GM23338 (cell line): Measurements from ENCODE around the gene CACNB2. TPM values are rescaled to one million over a fixed set of nuclear protein-coding genes. Genes with fewer than 3 reads are reported as not detected.

ENCODE experiments used
- ATAC-seq: fragments of 200-7000 bp; cut with Tn5 transposase; 3 replicates; pipeline ENCODE4 v1.9.1; 2020
- DNase-seq: peaks from one replicate; pipeline ENCODE4 v3.0.0-alpha.2; 2015; ENCODE audit warnings: low spot score
- H2AFZ ChIP-seq: fragments of 200-600 bp; sonication (generic); 2 replicates; pipeline ENCODE4 v1.8.0; 2016; ENCODE audit warnings: antibody characterized with exemption, mild to moderate bottlenecking, moderate library complexity
- H3F3A ChIP-seq: fragments of 200-600 bp; sonication (generic); replicated peaks from 2 replicates; pipeline ENCODE4 v1.8.0; 2017; ENCODE audit warnings: antibody characterized with exemption, mixed run types, low read depth
- H3K27ac ChIP-seq: fragments of 200-600 bp; sonication (generic); 2 replicates; pipeline ENCODE4 v1.6.1; 2016; ENCODE audit warnings: low read depth
- H3K27me3 ChIP-seq: fragments of 200-600 bp; sonication (generic); 2 replicates; pipeline ENCODE4 v1.8.0; 2016; ENCODE audit warnings: mild to moderate bottlenecking, mixed run types, moderate library complexity; ENCODE audit not compliant: insufficient read depth
- H3K36me3 ChIP-seq: fragments of 200-600 bp; sonication (generic); 2 replicates; pipeline ENCODE4 v1.8.0; 2016; ENCODE audit warnings: mild to moderate bottlenecking; ENCODE audit not compliant: insufficient read depth
- H3K4me1 ChIP-seq: fragments of 200-600 bp; sonication (generic); 2 replicates; pipeline ENCODE4 v1.8.0; 2016; ENCODE audit warnings: mild to moderate bottlenecking, moderate library complexity; ENCODE audit not compliant: insufficient read depth
- H3K4me2 ChIP-seq: fragments of 200-600 bp; sonication (generic); 2 replicates; pipeline ENCODE4 v1.7.1; 2017; ENCODE audit warnings: mixed run types
- H3K4me3 ChIP-seq: fragments of 200-600 bp; sonication (generic); 2 replicates; pipeline ENCODE4 v1.6.1; 2016; ENCODE audit warnings: mixed run types
- H3K79me2 ChIP-seq: fragments of 200-600 bp; sonication (generic); replicated peaks from 2 replicates; pipeline ENCODE4 v1.8.0; 2017; ENCODE audit warnings: mild to moderate bottlenecking; ENCODE audit not compliant: insufficient read depth
- H3K9me2 ChIP-seq: fragments of 200-600 bp; sonication (generic); 2 replicates; pipeline ENCODE4 v1.8.0; 2017; ENCODE audit not compliant: insufficient read depth
- H4K20me1 ChIP-seq: fragments of 200-600 bp; sonication (generic); replicated peaks from 2 replicates; pipeline ENCODE4 v1.8.0; 2017; ENCODE audit warnings: mild to moderate bottlenecking; ENCODE audit not compliant: insufficient read depth
- H3K27ac Mint-ChIP-seq: 2 replicates; pipeline ENCODE4 v1.8.0; 2020; ENCODE audit warnings: inconsistent platforms, mild to moderate bottlenecking, moderate library complexity, mixed read lengths
- H3K27me3 Mint-ChIP-seq: 3 replicates; pipeline ENCODE4 v1.8.0; 2022; ENCODE audit warnings: low read depth, mild to moderate bottlenecking, moderate library complexity, mixed read lengths, inconsistent platforms; ENCODE audit not compliant: insufficient read depth, poor library complexity
- H3K36me3 Mint-ChIP-seq: 3 replicates; pipeline ENCODE4 v1.8.0; 2021; ENCODE audit warnings: low read depth, mild to moderate bottlenecking, inconsistent platforms, moderate library complexity, mixed read lengths
- H3K4me1 Mint-ChIP-seq: 3 replicates; pipeline ENCODE4 v1.8.0; 2020; ENCODE audit warnings: mild to moderate bottlenecking, inconsistent platforms, mixed read lengths
- H3K4me3 Mint-ChIP-seq: 3 replicates; pipeline ENCODE4 v1.8.0; 2021; ENCODE audit warnings: moderate library complexity, mild to moderate bottlenecking, inconsistent platforms, mixed read lengths
- H3K9me3 Mint-ChIP-seq: 3 replicates; pipeline ENCODE4 v1.8.0; 2020; ENCODE audit warnings: moderate library complexity, mild to moderate bottlenecking, inconsistent platforms, mixed read lengths
- CREB1 ChIP-seq: fragments of 250-450 bp; sonication (Bioruptor Pico); IDR thresholded peaks from 2 replicates; pipeline ENCODE4 v1.5.0; 2020; ENCODE audit warnings: low read depth, mild to moderate bottlenecking, moderate library complexity
- CTCF ChIP-seq, 2 experiments: fragments of 200-600 bp in 1 of 2; sonication (generic) in 1 of 2; conservative IDR thresholded peaks; 2 replicates each; pipeline versions ENCODE4 v1.5.1 to v1.6.1; 2016 to 2017; ENCODE audit warnings: antibody characterized with exemption in 2 of 2, low read depth in 2 of 2, mild to moderate bottlenecking in 2 of 2, moderate library complexity in 1 of 2
- ETS1 ChIP-seq: IDR thresholded peaks from 2 replicates; pipeline ENCODE4 v1.6.1; 2016; ENCODE audit warnings: antibody characterized with exemption
- EZH2 ChIP-seq: fragments of 200-600 bp; sonication (generic); IDR thresholded peaks from one replicate; pipeline ENCODE4 v1.8.0; 2017; ENCODE audit warnings: antibody characterized with exemption, mild to moderate bottlenecking, low read depth; ENCODE audit not compliant: unreplicated experiment
- EZH2phosphoT487 ChIP-seq: fragments of 200-600 bp; sonication (generic); IDR thresholded peaks from one replicate; pipeline ENCODE4 v1.8.1; 2018; ENCODE audit warnings: antibody characterized with exemption; ENCODE audit not compliant: unreplicated experiment
- POLR2AphosphoS5 ChIP-seq: IDR thresholded peaks from 2 replicates; pipeline ENCODE4 v1.6.1; 2016; ENCODE audit warnings: antibody characterized with exemption, low read depth
- STAT1 ChIP-seq: IDR thresholded peaks from one replicate; pipeline ENCODE4 v1.6.1; 2016; ENCODE audit warnings: antibody characterized with exemption; ENCODE audit not compliant: unreplicated experiment
- ZNF331 ChIP-seq: fragments of 250-450 bp; sonication (Bioruptor Pico); IDR thresholded peaks from 2 replicates; pipeline ENCODE4 v1.5.0; 2020; ENCODE audit warnings: low read depth, mild to moderate bottlenecking, moderate library complexity
- ZNF462 ChIP-seq: fragments of 250-450 bp; sonication (Bioruptor Pico); IDR thresholded peaks from 2 replicates; pipeline ENCODE4 v1.5.0; 2020; ENCODE audit warnings: mild to moderate bottlenecking, moderate library complexity
- polyA plus RNA-seq: library from polyadenylated mRNA; unstranded; fragments of >200 nt; fragmentation: Nextera tagmentation; extraction: Ambion mirVana; gene quantifications from 2 replicates; pipeline ENCODE4 v1.2.1, GENCODE V29; 2016
- total RNA-seq: library from RNA; depleted of rRNA; stranded (reverse); fragments of >200 nt; shearing (Covaris generic); gene quantifications from 2 replicates; pipeline ENCODE4 v1.2.3, GENCODE V29; 2014

Gene CACNB2
- total and polyA plus RNA-seq, 2 experiments from 2014 or later = 5.0 to 5.9 TPM

- Histone ChIP-seq H3K9me2 (no peaks in the 10 kb centered on the region), H3K27ac (no peak overlapping the region), H3F3A (no peaks in the 10 kb centered on the region), H3K4me1 (no peaks in the 10 kb centered on the region), H3K4me2 (no peak overlapping the region), H3K79me2 (no peaks in the 10 kb centered on the region), H3K4me3 (no peak overlapping the region), H3K27me3 (no peaks in the 10 kb centered on the region), H3K36me3 (no peaks in the 10 kb centered on the region), H4K20me1 (no peaks in the 10 kb centered on the region), H2AFZ (no peak overlapping the region)
- H3K27me3 Mint-ChIP-seq = no peaks in the 10 kb centered on the region
- DNase-seq (no peak), ATAC-seq (no peak)
- no peaks in the 10 kb centered on the region for H3K36me3 Mint-ChIP-seq
- no peak overlapping the region for H3K4me3 Mint-ChIP-seq
- H3K4me1 Mint-ChIP-seq = peaks cover 2% of the 10 kb centered on the region; the same call in 2 of the 3 replicates
- no peaks in the 10 kb centered on the region for H3K9me3 Mint-ChIP-seq
- TF ChIP-seq ETS1 = no peak
- no peak for TF ChIP-seq EZH2
- H3K27ac Mint-ChIP-seq = no peak overlapping the region
These were observed 111.9 kb downstream of the CACNB2 start for GRCh38 chr10:18252086-18252485.

- Histone ChIP-seq H3F3A (no peaks in the 10 kb centered on the region), H3K79me2 (no peaks in the 10 kb centered on the region), H3K36me3 (no peaks in the 10 kb centered on the region), H4K20me1 (no peaks in the 10 kb centered on the region), H3K27ac (no peak overlapping the region), H3K4me2 (no peak overlapping the region), H3K4me1 (no peaks in the 10 kb centered on the region), H2AFZ (no peak overlapping the region), H3K4me3 (no peak overlapping the region), H3K9me2 (no peaks in the 10 kb centered on the region), H3K27me3 (no peaks in the 10 kb centered on the region)
- H3K27ac Mint-ChIP-seq = no peak overlapping the region
- H3K27me3 Mint-ChIP-seq = no peaks in the 10 kb centered on the region
- no peak for DNase-seq
- no peak overlapping the region for H3K4me3 Mint-ChIP-seq
- no peaks in the 10 kb centered on the region for H3K9me3 Mint-ChIP-seq
- no peaks in the 10 kb centered on the region for H3K4me1 Mint-ChIP-seq
- H3K36me3 Mint-ChIP-seq = no peaks in the 10 kb centered on the region
- ATAC-seq = no peak
- no peak for TF ChIP-seq EZH2phosphoT487
- TF ChIP-seq POLR2AphosphoS5 = no peak
- no peak for TF ChIP-seq ZNF331 (CRISPR knock-in tag)
- no peak for TF ChIP-seq CREB1 (CRISPR knock-in tag)
- TF ChIP-seq ETS1 = no peak
- TF ChIP-seq STAT1 = no peak
- TF ChIP-seq ZNF462 (CRISPR knock-in tag) = no peak
- TF ChIP-seq CTCF (conservative IDR thresholded peaks at IDR 0.05; ENCODE audit: low read depth in 2 of 2) = no peak
These were observed 113.9 kb downstream of the CACNB2 start for GRCh38 chr10:18254086-18254485.
